ENCODE measurements around the gene TRAPPC2.

DNA sequence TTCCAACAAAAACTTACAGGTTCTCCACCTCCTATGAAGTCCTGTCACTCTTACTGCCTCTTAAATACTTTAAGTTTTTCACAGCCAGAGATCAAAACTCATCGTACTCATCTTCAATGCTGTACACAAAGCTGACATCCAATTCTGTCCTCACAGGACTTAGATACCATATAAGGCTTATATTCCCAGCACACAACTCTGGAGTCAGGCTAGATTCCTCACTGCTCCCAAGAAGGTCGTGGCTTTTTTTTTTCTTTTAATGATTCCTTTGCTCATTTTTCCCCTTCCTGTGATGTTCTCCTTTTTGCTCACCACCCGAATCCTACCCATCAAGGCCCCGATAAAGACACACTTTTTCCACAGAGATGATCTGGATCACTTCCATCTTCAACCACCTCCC lies 914 bp downstream of the TRAPPC2 start:
- no peak for TF ChIP-seq EZH2phosphoT487 (IDR thresholded peaks at IDR 0.05; ENCODE audit: borderline replicate concordance, low read length)
- TF ChIP-seq, protein P1, sequence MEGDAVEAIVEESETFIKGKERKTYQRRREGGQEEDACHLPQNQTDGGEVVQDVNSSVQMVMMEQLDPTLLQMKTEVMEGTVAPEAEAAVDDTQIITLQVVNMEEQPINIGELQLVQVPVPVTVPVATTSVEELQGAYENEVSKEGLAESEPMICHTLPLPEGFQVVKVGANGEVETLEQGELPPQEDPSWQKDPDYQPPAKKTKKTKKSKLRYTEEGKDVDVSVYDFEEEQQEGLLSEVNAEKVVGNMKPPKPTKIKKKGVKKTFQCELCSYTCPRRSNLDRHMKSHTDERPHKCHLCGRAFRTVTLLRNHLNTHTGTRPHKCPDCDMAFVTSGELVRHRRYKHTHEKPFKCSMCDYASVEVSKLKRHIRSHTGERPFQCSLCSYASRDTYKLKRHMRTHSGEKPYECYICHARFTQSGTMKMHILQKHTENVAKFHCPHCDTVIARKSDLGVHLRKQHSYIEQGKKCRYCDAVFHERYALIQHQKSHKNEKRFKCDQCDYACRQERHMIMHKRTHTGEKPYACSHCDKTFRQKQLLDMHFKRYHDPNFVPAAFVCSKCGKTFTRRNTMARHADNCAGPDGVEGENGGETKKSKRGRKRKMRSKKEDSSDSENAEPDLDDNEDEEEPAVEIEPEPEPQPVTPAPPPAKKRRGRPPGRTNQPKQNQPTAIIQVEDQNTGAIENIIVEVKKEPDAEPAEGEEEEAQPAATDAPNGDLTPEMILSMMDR (IDR thresholded peaks at IDR 0.05; ENCODE audit: low read depth, low read length, poor library complexity, severe bottlenecking): no peak

All from DOHH2 (cell line).